Mesenchymal stem cell (in vitro differentiated cells and primary cell): ENCODE results near the gene DPH2.

Experiments
- DNase-seq: peaks from one replicate; pipeline ENCODE4 v3.0.0-alpha.2; 2013
- H2AFZ ChIP-seq: one replicate; pipeline ENCODE4 v1.6.1; 2013; ENCODE audit warnings: low read depth, mild to moderate bottlenecking, control low read depth, inconsistent platforms, low read length, moderate library complexity
- H2AK5ac ChIP-seq: 2 replicates; pipeline ENCODE4 v1.6.1; 2013; ENCODE audit warnings: low read length, moderate library complexity, mild to moderate bottlenecking, inconsistent platforms; ENCODE audit not compliant: severe bottlenecking
- H2BK120ac ChIP-seq: one replicate; pipeline ENCODE4 v1.6.1; 2013; ENCODE audit warnings: low read depth, mild to moderate bottlenecking, inconsistent platforms, low read length, moderate library complexity
- H2BK12ac ChIP-seq, 2 experiments: one replicate each; pipeline ENCODE4 v1.6.1; 2013; ENCODE audit warnings: inconsistent platforms in 2 of 2, low read length in 2 of 2, mild to moderate bottlenecking in 2 of 2, moderate library complexity in 2 of 2, control low read depth in 1 of 2
- H2BK15ac ChIP-seq: one replicate; pipeline ENCODE4 v1.6.1; 2013; ENCODE audit warnings: mild to moderate bottlenecking, low read depth, inconsistent platforms; ENCODE audit not compliant: poor library complexity, severe bottlenecking
- H2BK5ac ChIP-seq: 2 replicates; pipeline ENCODE4 v1.6.1; 2013; ENCODE audit warnings: low read depth, mild to moderate bottlenecking, low read length, control low read depth, inconsistent platforms; ENCODE audit not compliant: poor library complexity, severe bottlenecking
- H3K14ac ChIP-seq, 2 experiments: one replicate each; pipeline ENCODE4 v1.6.1; 2013; ENCODE audit warnings: inconsistent platforms in 2 of 2, low read length in 2 of 2, control low read depth in 1 of 2, mild to moderate bottlenecking in 1 of 2, moderate library complexity in 1 of 2
- H3K18ac ChIP-seq, 2 experiments: one replicate each; pipeline ENCODE4 v1.6.1; 2013; ENCODE audit warnings: inconsistent platforms in 2 of 2, low read length in 2 of 2, control low read depth in 1 of 2, low read depth in 1 of 2, mild to moderate bottlenecking in 1 of 2
- H3K23ac ChIP-seq, 2 experiments: one replicate each; pipeline ENCODE4 v1.6.1; 2013; ENCODE audit warnings: inconsistent platforms in 2 of 2, low read length in 2 of 2, mild to moderate bottlenecking in 2 of 2, moderate library complexity in 2 of 2, control low read depth in 1 of 2
- H3K27ac ChIP-seq: 2 replicates; pipeline ENCODE4 v1.5.1; 2013; ENCODE audit warnings: mild to moderate bottlenecking, moderate library complexity, low read length, control low read depth, inconsistent platforms; ENCODE audit not compliant: poor library complexity, severe bottlenecking
- H3K27me3 ChIP-seq, 2 experiments: 2 replicates each; pipeline versions ENCODE4 v1.6.1 to v1.7.0; 2013; ENCODE audit warnings: low read length in 2 of 2, mild to moderate bottlenecking in 2 of 2, moderate library complexity in 2 of 2, control low read depth in 1 of 2, inconsistent platforms in 1 of 2; ENCODE audit not compliant: control insufficient read depth in 1 of 2, insufficient read depth in 1 of 2
- H3K36me3 ChIP-seq, 2 experiments: 2 replicates each; pipeline versions ENCODE4 v1.6.1 to v1.7.0; 2013; ENCODE audit warnings: low read length in 2 of 2, control low read depth in 1 of 2, inconsistent platforms in 1 of 2, low read depth in 1 of 2, mild to moderate bottlenecking in 1 of 2; ENCODE audit not compliant: insufficient read depth in 2 of 2, control insufficient read depth in 1 of 2
- H3K4ac ChIP-seq, 2 experiments: one replicate each; pipeline ENCODE4 v1.6.1; 2013; ENCODE audit warnings: inconsistent platforms in 2 of 2, low read length in 2 of 2, mild to moderate bottlenecking in 2 of 2, moderate library complexity in 2 of 2, control low read depth in 1 of 2, low read depth in 1 of 2
- H3K4me1 ChIP-seq: 2 replicates; pipeline ENCODE4 v1.6.1; 2013; ENCODE audit warnings: low read depth, low read length, control low read depth; ENCODE audit not compliant: control insufficient read depth, insufficient read depth
- H3K4me2 ChIP-seq: 2 replicates; pipeline ENCODE4 v1.6.1; 2013; ENCODE audit warnings: low read length, mild to moderate bottlenecking, inconsistent platforms; ENCODE audit not compliant: poor library complexity, severe bottlenecking
- H3K4me3 ChIP-seq, 2 experiments: 2 replicates each; pipeline versions ENCODE4 v1.5.1 to v1.7.0; 2013; ENCODE audit warnings: low read length in 2 of 2, mild to moderate bottlenecking in 2 of 2, control low read depth in 1 of 2, low read depth in 1 of 2; ENCODE audit not compliant: insufficient read depth in 1 of 2
- H3K79me1 ChIP-seq: replicated peaks from 2 replicates; pipeline ENCODE4 v1.6.1; 2013; ENCODE audit warnings: mild to moderate bottlenecking, control low read depth, low read length, inconsistent platforms; ENCODE audit not compliant: poor library complexity, severe bottlenecking
- H3K9ac ChIP-seq: 2 replicates; pipeline ENCODE4 v1.7.0; 2013; ENCODE audit warnings: mild to moderate bottlenecking, low read length, moderate library complexity
- H3K9me3 ChIP-seq: 2 replicates; pipeline ENCODE4 v1.7.0; 2013; ENCODE audit warnings: mild to moderate bottlenecking, low read length; ENCODE audit not compliant: control insufficient read depth
- H4K8ac ChIP-seq: one replicate; pipeline ENCODE4 v1.6.1; 2013; ENCODE audit warnings: inconsistent platforms, mild to moderate bottlenecking, low read length, moderate library complexity
- H4K91ac ChIP-seq: one replicate; pipeline ENCODE4 v1.6.1; 2013; ENCODE audit warnings: mild to moderate bottlenecking, low read length, inconsistent platforms
- WGBS: methylation state at CpG from one replicate; pipeline ENCODE4 v1.1.7; 2013; ENCODE audit warnings: mixed read lengths; 5-methylcytosine and 5-hydroxymethylcytosine counted together

DPH2 gene

DNA sequence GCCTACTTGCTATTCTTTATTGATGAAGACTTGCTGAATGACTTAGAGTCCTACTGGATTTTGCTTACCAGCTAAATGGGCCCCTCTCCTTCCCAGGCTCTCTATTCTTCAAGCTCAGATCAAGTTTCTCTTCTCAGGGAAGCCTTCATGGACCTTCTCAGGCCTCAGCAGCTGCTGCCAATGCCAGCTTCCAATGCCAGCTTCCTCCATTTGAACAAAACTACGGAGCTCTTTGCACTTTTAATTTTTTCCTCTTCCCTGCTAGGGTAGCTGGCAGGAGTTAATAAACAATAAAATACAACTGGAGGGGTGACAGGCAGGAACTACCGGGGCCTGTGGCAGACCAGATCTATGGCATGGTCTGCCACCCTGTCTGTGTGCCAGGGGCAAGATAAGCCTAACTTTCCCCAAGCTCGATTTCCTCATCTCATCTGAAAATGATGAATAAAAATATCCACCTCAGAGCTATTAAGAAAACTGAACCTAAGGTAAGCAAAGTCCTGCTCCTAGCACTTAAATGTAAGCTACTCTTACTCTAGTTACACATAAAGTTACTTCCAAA, 24.1 kb upstream of the DPH2 start:
- Histone ChIP-seq H3K18ac (no peak overlapping the region), H3K36me3 (peaks cover 9 to 16% of the 10 kb centered on the region in 2 experiments), H4K8ac (no peak overlapping the region), H2AK5ac (no peak overlapping the region), H3K9me3 (no peaks in the 10 kb centered on the region), H3K4ac (no peak overlapping the region), H3K9ac (peak overlapping the region; percentile 100), H3K23ac (no peak overlapping the region), H3K27ac (no peak overlapping the region), H2BK15ac (no peak overlapping the region), H2BK120ac (no peak overlapping the region), H3K27me3 (no peaks in the 10 kb centered on the region), H2BK5ac (no peak overlapping the region), H3K79me1 (peaks cover 29% of the 10 kb centered on the region), H3K14ac (no peak overlapping the region), H3K4me1 (peaks cover 28% of the 10 kb centered on the region), H3K4me3 (peak overlapping the region; percentile 10 to 99), H4K91ac (no peak overlapping the region), H3K4me2 (peak overlapping the region; percentile 85), H2BK12ac (no peak overlapping the region), H2AFZ (no peak overlapping the region)
- 64% methylated on average over 3 of the region's 3 CpGs for WGBS
- no peak for DNase-seq

DNA sequence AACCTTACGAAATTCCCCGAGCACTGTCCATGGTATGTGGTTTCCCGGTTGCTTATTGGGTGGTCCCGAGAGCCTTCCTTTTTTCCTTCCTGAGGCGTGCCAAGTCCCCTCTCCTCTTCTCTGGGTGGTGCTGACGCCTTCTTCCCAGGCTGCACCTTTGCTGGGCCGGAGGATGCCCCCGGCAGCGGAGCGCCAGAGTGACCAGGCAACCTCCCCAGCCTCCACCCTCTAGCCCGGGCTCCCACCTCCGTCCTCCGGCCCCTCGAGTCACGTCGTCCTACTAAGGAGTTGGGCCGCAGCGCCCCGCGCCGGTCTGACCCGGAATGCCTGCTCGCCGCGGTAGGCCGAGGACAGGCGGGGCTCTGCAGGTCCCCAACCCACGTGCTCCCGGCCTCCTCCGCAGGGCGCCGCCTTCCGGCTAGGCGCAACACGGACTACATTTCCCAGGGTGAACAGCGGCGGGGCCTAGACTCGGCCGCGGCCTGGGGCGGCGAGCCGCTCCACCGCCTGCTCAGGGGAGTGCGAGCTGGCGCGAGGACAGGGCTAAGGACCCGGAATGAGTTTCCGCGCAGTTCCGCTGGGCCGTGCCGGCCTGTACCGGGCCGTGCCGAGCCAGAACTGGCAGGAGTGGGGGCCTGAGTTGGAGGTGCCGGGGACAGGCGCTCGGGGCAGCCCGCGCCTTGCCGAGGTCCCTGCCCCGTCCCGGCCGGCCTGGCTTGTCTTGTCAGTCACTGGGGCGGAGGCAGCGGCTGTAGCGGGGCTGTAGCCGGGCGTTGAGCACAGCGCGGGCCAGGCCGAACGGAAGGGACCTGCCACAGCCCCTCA, 23.4 kb upstream of the DPH2 start, which contains the start of gene IPO13:
Gene IPO13, plus strand, starts transcription at position 715 of the 825 bp plus-strand sequence. CDS start 651 bp downstream, outside the sequence.
- H2AK5ac ChIP-seq: no peak within 1 kb of the TSS
- under 1% methylated on average over 70 of the region's 74 CpGs for WGBS
- H3K4me2 ChIP-seq: peak within 1 kb of the TSS; percentile 85
- H4K91ac ChIP-seq: peak within 1 kb of the TSS; percentile 87
- peaks cover 29% of the 10 kb centered on the region for H3K79me1 ChIP-seq
- H3K4me1 ChIP-seq: peaks cover 30% of the 10 kb centered on the region
- peak; percentile 96 for DNase-seq
- peak within 1 kb of the TSS; percentile 68 to 99 for H3K4me3 ChIP-seq
- H3K27me3 ChIP-seq: no peaks in the 10 kb centered on the region
- peak within 1 kb of the TSS in 1 of 2 experiments; percentile 97 for H3K23ac ChIP-seq
- H2BK15ac ChIP-seq: peak within 1 kb of the TSS; percentile 90
- H2BK120ac ChIP-seq: peak within 1 kb of the TSS; percentile 55
- H2BK12ac ChIP-seq: peak within 1 kb of the TSS in 1 of 2 experiments; percentile 75
- H4K8ac ChIP-seq: peak within 1 kb of the TSS; percentile 78
- H3K36me3 ChIP-seq: peaks cover 9 to 18% of the 10 kb centered on the region in 2 experiments
- H2AFZ ChIP-seq: peak within 1 kb of the TSS; percentile 98
- peak within 1 kb of the TSS; percentile 87 to 96 for H3K18ac ChIP-seq
- H3K9me3 ChIP-seq: no peaks in the 10 kb centered on the region
- peak within 1 kb of the TSS in 1 of 2 experiments; percentile 96 for H3K4ac ChIP-seq
- H3K27ac ChIP-seq: peak within 1 kb of the TSS; percentile 68
- peak within 1 kb of the TSS; percentile 100 for H3K9ac ChIP-seq
- H2BK5ac ChIP-seq: peak within 1 kb of the TSS; percentile 98
- peak within 1 kb of the TSS in 1 of 2 experiments; percentile 98 for H3K14ac ChIP-seq

DNA sequence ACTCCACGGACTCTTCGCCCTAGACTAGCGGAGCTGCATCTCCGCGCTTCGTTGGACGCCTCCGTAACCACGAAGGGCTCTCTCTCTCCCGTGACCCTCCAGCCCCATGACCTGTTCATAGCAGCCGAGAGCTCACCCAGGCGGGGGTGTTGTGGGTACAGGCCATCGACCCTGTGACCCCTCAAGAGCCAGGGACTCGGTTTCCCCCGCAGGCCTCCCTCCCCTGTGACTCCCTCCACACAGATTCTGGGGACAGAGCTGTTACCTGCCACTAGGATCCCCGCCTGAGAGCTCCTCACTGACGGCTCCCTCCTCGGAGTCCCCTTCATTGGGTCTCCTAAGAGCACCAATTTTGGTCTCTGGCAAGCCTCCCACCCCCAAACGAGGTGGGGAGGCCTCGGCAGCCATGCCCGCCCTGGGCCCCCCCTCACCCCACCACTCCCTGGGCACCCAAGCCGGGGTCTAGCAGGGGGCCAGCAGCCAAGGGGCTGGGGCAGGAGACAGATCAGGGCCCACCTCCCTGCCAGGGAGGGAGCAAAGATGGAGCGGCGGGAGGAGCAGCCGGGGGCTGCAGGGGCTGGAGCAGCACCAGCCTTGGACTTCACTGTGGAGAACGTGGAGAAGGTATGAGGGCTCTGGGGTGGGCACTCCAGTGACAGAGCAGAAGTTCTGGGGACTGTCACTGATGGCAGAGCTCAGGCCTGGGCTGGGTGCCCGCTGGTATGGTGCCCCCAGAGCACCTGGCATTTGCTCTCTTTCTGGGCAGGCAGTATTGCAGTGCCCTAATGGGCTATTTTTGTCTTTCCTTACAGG, 22.5 kb upstream of the DPH2 start:
- Histone ChIP-seq H2AK5ac (no peak overlapping the region), H3K14ac (peak overlapping the region in 1 of 2 experiments; percentile 98), H3K23ac (peak overlapping the region in 1 of 2 experiments; percentile 97), H2BK12ac (peak overlapping the region in 1 of 2 experiments; percentile 75), H3K79me1 (peaks cover 29% of the 10 kb centered on the region), H3K36me3 (peaks cover 9 to 18% of the 10 kb centered on the region in 2 experiments), H2AFZ (peak overlapping the region; percentile 98), H4K91ac (peak overlapping the region; percentile 2), H3K4ac (peak overlapping the region in 1 of 2 experiments; percentile 96), H3K27ac (no peak overlapping the region), H4K8ac (peak overlapping the region; percentile 1), H3K9me3 (no peaks in the 10 kb centered on the region), H3K4me3 (peak overlapping the region; percentile 68 to 99), H3K27me3 (no peaks in the 10 kb centered on the region), H2BK120ac (no peak overlapping the region), H3K4me1 (peaks cover 30% of the 10 kb centered on the region), H3K18ac (peak overlapping the region; percentile 87 to 96), H2BK15ac (peak overlapping the region; percentile 90), H2BK5ac (no peak overlapping the region), H3K4me2 (peak overlapping the region; percentile 85), H3K9ac (peak overlapping the region; percentile 100)
- 17% methylated on average over 27 of the region's 27 CpGs for WGBS
- DNase-seq: no peak
